ENCODE measurements around the gene ZNF536. TPM values are rescaled to one million over a fixed set of nuclear protein-coding genes. Genes with fewer than 3 reads are reported as not detected.

ZNF536 gene
- total and polyA plus RNA-seq, 10 of the 15 experiments (the other 5 are each of a cell fraction or from before 2014, with no cell fraction given): not detected

GRCh38 chr19:30481823-30482222 lies 109.6 kb downstream of the ZNF536 start:
- TF ChIP-seq TCF7 (IDR thresholded peaks at IDR 0.05; ENCODE audit: borderline replicate concordance) (no peak), JUND (IDR thresholded peaks at IDR 0.05; ENCODE audit: low read depth, low read length) (no peak), REST (IDR thresholded peaks at IDR 0.05; ENCODE audit: low read depth, low read length) (no peak), LARP7 (IDR thresholded peaks at IDR 0.05) (no peak), RBBP5 (conservative IDR thresholded peaks at IDR 0.05) (no peak), ZNF24 (IDR thresholded peaks at IDR 0.05) (no peak), ZNF384 (IDR thresholded peaks at IDR 0.05; ENCODE audit: borderline replicate concordance, low read depth, low read length) (no peak), PML (IDR thresholded peaks at IDR 0.05; ENCODE audit: low read length) (no peak), ZNF207 (IDR thresholded peaks at IDR 0.05; ENCODE audit: borderline replicate concordance) (no peak), RUNX3 (IDR thresholded peaks at IDR 0.05; ENCODE audit: low read length) (no peak), BMI1 (IDR thresholded peaks at IDR 0.05; ENCODE audit: borderline replicate concordance) (no peak), ATF7 (IDR thresholded peaks at IDR 0.05; ENCODE audit: low read depth) (no peak), FOXM1 (IDR thresholded peaks at IDR 0.05; ENCODE audit: low read depth, low read length) (no peak), KDM1A (IDR thresholded peaks at IDR 0.05; ENCODE audit: borderline replicate concordance) (no peak)

More at GRCh38 chr19:30481823-30482222, 109.6 kb downstream of the ZNF536 start:
- FAIRE-seq (no peak), ATAC-seq (no peak), DNase-seq (ENCODE audit: low read depth, low spot score) (no peak)
- ChIA-PET POLR2A (no interaction called here), CTCF (no interaction called here), SMC1A (ENCODE audit: uncharacterized antibody, unreplicated experiment) (no interaction called here), RAD21 (ENCODE audit: unreplicated experiment) (no interaction called here)
- Histone ChIP-seq H3K27me3 (replicated peaks in 1 of 2; ENCODE audit: control insufficient read depth in 2 of 2, insufficient read depth in 2 of 2, low read length in 1 of 2) (no peaks in the 10 kb centered on the region), H2AFZ (ENCODE audit: control insufficient read depth, low read depth, low read length) (no peak overlapping the region), H3K4me1 (ENCODE audit: control insufficient read depth, insufficient read depth, low read length) (no peaks in the 10 kb centered on the region), H3K4me3 (no peak overlapping the region), H3K79me2 (ENCODE audit: control insufficient read depth, insufficient read depth, low read length) (no peaks in the 10 kb centered on the region), H3K4me2 (ENCODE audit: control insufficient read depth, insufficient read depth) (no peak overlapping the region), H3K9ac (ENCODE audit: control insufficient read depth, insufficient read depth, low read length) (no peak overlapping the region), H3K27ac (ENCODE audit: control insufficient read depth, insufficient read depth) (no peak overlapping the region), H4K20me1 (ENCODE audit: control insufficient read depth, insufficient read depth) (no peaks in the 10 kb centered on the region), H3K9me3 (replicated peaks; ENCODE audit: control insufficient read depth, insufficient read depth, low read length) (no peaks in the 10 kb centered on the region; the same call in 2 of the 3 replicates), H3K36me3 (ENCODE audit: control insufficient read depth in 2 of 2, insufficient read depth in 2 of 2, low read length in 1 of 2) (no peaks in the 10 kb centered on the region)
- in situ Hi-C loops (cut with MboI) (no loop called here), intact Hi-C loops (cut with micrococcal nuclease; ENCODE audit: unreplicated experiment) (no loop called here)
- WGBS (ENCODE audit: insufficient coverage, insufficient replicate concordance, low lambda C conversion rate, missing lambda C conversion rate): 34% methylated on average over 6 of the region's 6 CpGs
- no TSS peak for BruUV-seq (replicated peaks)
